BLaER1 treated with 17β-estradiol and CSF1 and Interleukin-3, amounts not matched to agents 10 nM and 100 nM (cell line): Measurements from ENCODE around the gene DCDC2C.

Experiments
- H3K27ac ChIP-seq, 11 experiments: shearing (Covaris generic); formaldehyde crosslinking; 2 replicates each; pipeline ENCODE4 v1.8.1; 2022
- H3K27me3 ChIP-seq, 11 experiments: shearing (Covaris generic); formaldehyde crosslinking; 2 replicates each; pipeline ENCODE4 v1.8.1; 2022
- H3K36me3 ChIP-seq, 11 experiments: shearing (Covaris generic); formaldehyde crosslinking; 2 replicates each; pipeline ENCODE4 v1.8.1; 2022
- H3K4me1 ChIP-seq, 10 experiments: shearing (Covaris generic); formaldehyde crosslinking; 2 replicates each; pipeline ENCODE4 v1.8.1; 2022
- H3K4me2 ChIP-seq, 11 experiments: shearing (Covaris generic); formaldehyde crosslinking; 2 replicates each; pipeline ENCODE4 v1.8.1; 2022
- H3K4me3 ChIP-seq, 10 experiments: shearing (Covaris generic); formaldehyde crosslinking; 2 replicates each; pipeline ENCODE4 v1.8.1; 2022
- H3K9ac ChIP-seq, 11 experiments: shearing (Covaris generic); formaldehyde crosslinking; 2 replicates each; pipeline ENCODE4 v1.8.1; 2022
- H3K9me3 ChIP-seq, 11 experiments: shearing (Covaris generic); formaldehyde crosslinking; replicated peaks in 1 of 11; 2 replicates each; pipeline ENCODE4 v1.8.1; 2022
- H4K20me1 ChIP-seq, 11 experiments: shearing (Covaris generic); formaldehyde crosslinking; 2 replicates each; pipeline ENCODE4 v1.8.1; 2022
- Cebpa-rat ChIP-seq, 11 experiments: shearing (Covaris generic); IDR thresholded peaks; 2 replicates each; pipeline ENCODE4 v1.8.1; 2022

Gene DCDC2C

DNA sequence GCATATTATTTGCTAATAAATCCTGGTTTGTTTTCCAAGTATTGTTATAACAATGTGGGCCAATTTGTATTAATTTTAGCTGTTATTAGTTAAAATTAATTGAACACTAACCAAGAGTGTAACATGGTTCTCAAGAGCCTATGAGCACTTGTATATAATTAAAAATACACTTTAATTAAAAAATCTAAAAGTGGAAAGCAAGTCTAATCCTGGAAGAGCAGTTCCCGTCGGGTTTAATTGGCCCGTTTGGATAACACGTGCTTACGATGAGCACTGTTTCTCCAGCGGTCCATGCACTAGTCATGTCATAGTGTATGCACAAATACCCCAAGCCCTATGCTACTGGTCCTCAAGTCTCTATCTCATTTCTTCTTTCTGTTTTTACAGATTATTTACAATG is 49.0 kb downstream of the DCDC2C start:
- no peaks in the 10 kb centered on the region for H3K36me3 ChIP-seq
- H3K27ac ChIP-seq = peak overlapping the region in 6 of 11 experiments; percentile 31 to 92 (median 84); a peak in 12 of 22 replicates
- H3K27me3 ChIP-seq = no peaks in the 10 kb centered on the region
- peak overlapping the region in 2 of 10 experiments; percentile 7 to 11; a peak in 1 of 20 replicates for H3K4me3 ChIP-seq
- no peak for TF ChIP-seq Cebpa-rat (IDR thresholded peaks at IDR 0.05)
- peak overlapping the region in 5 of 11 experiments; percentile 17 to 77 (median 76); a peak in 8 of 22 replicates for H3K9ac ChIP-seq
- peak overlapping the region in 9 of 11 experiments; percentile 32 to 90 (median 78); a peak in 17 of 22 replicates for H3K4me2 ChIP-seq
- no peaks in the 10 kb centered on the region for H3K9me3 ChIP-seq
- H4K20me1 ChIP-seq = no peaks in the 10 kb centered on the region
- H3K4me1 ChIP-seq = peaks cover 23 to 49% (median 39%) of the 10 kb centered on the region in 10 experiments

DNA sequence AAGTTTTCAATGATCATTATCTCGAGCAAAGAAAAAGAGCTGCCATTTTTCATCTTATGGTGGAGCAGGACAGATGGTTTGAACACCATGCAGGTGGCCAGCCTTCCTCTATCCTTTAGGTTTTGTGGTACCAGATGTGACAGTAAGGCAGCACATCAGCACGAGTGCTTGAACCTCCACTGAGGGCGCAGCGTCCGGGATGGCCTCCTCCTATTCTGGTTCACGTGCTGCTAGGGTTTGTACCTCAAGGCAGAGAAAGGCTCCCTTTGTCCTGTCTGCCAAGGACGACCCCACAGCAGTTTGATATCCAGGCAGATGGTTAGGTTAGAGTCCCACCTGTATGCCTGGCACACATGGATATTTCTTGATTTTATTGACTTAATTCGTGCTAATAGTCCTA is 50.2 kb downstream of the DCDC2C start:
- Histone ChIP-seq H3K27me3 (no peaks in the 10 kb centered on the region), H3K9me3 (no peaks in the 10 kb centered on the region), H3K9ac (no peak overlapping the region), H3K36me3 (no peaks in the 10 kb centered on the region), H4K20me1 (no peaks in the 10 kb centered on the region), H3K27ac (peak overlapping the region in 4 of 11 experiments; percentile 16 to 92 (median 86); a peak in 6 of 22 replicates), H3K4me1 (peaks cover 23 to 48% (median 39%) of the 10 kb centered on the region in 10 experiments), H3K4me2 (peak overlapping the region in 7 of 11 experiments; percentile 32 to 90 (median 88); a peak in 11 of 22 replicates), H3K4me3 (no peak overlapping the region)
- TF ChIP-seq Cebpa-rat (IDR thresholded peaks at IDR 0.05) = no peak

DNA sequence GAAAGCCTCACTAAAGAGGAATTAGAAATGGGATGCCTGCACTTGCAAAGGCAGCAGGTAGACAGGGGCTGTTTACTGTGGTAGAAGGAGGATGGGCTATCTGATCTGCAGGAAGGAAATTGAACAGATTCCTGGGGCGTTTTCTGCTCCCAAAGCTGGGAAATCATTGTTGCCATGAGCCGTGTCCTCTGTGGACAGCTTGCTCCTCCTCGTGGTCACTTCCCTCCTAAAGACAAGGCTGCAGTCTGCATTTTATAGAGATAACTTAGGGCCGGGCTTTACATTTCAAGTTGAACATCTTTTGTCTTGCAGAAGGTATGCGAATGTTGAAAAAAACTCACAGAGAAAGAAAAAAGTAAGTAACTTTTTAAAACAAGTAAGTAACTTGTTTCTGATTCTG is 50.9 kb downstream of the DCDC2C start:
- Histone ChIP-seq H3K27ac (peak overlapping the region in 1 of 11 experiments; percentile 92; a peak in 1 of 22 replicates), H3K9me3 (no peaks in the 10 kb centered on the region), H3K36me3 (no peaks in the 10 kb centered on the region), H3K27me3 (no peaks in the 10 kb centered on the region), H3K4me2 (peak overlapping the region in 1 of 11 experiments; percentile 2; a peak in 1 of 22 replicates), H3K4me1 (peaks cover 23 to 46% (median 39%) of the 10 kb centered on the region in 10 experiments), H3K4me3 (no peak overlapping the region), H4K20me1 (no peaks in the 10 kb centered on the region), H3K9ac (no peak overlapping the region)
- no peak for TF ChIP-seq Cebpa-rat (IDR thresholded peaks at IDR 0.05)

DNA sequence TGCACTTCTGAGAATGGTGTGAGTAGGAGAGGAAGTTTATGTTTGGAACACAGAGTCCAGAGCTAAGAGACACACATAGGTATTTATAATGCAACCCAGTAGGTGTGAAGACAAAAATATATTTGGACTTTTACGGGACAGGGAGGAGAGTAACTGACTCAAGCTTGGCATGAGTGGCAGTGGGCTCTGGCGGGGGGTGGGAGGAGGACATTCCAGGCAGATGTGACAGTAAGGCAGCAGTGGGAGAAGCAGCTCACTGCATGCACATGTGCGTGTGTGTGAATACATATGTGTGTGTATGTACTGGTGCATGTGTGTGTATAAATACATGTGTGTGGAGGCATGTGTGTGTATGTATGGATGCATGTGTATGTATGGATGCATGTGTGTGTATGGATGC is 51.4 kb downstream of the DCDC2C start:
- no peaks in the 10 kb centered on the region for H4K20me1 ChIP-seq
- no peak overlapping the region for H3K27ac ChIP-seq
- no peaks in the 10 kb centered on the region for H3K27me3 ChIP-seq
- no peak overlapping the region for H3K9ac ChIP-seq
- no peaks in the 10 kb centered on the region for H3K9me3 ChIP-seq
- H3K4me1 ChIP-seq = peaks cover 23 to 40% (median 39%) of the 10 kb centered on the region in 10 experiments
- no peak for TF ChIP-seq Cebpa-rat (IDR thresholded peaks at IDR 0.05)
- H3K36me3 ChIP-seq = no peaks in the 10 kb centered on the region
- no peak overlapping the region for H3K4me3 ChIP-seq
- no peak overlapping the region for H3K4me2 ChIP-seq

DNA sequence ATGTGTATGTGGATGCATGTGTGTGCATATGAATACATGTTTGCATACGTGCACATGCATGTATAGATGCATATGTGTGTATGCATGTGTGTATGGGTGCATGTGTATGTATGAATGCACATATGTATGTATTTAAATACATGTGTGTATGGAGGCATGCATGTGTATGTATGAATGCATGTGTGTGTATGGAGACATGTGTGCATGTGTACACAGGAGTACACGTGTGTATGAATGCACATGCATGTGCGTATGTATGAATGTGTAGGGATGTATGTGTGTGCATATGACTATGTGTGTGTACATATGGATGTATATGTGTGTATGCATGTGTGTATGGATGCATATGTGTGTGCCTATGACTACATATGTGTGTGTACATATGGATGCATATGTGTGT is 51.9 kb downstream of the DCDC2C start:
- Histone ChIP-seq H3K27me3 (no peaks in the 10 kb centered on the region), H3K9ac (no peak overlapping the region), H3K4me3 (no peak overlapping the region), H3K27ac (no peak overlapping the region), H3K36me3 (no peaks in the 10 kb centered on the region), H3K4me2 (no peak overlapping the region), H4K20me1 (no peaks in the 10 kb centered on the region), H3K9me3 (no peaks in the 10 kb centered on the region), H3K4me1 (peaks cover 19 to 36% (median 34%) of the 10 kb centered on the region in 10 experiments)
- no peak for TF ChIP-seq Cebpa-rat (IDR thresholded peaks at IDR 0.05)

DNA sequence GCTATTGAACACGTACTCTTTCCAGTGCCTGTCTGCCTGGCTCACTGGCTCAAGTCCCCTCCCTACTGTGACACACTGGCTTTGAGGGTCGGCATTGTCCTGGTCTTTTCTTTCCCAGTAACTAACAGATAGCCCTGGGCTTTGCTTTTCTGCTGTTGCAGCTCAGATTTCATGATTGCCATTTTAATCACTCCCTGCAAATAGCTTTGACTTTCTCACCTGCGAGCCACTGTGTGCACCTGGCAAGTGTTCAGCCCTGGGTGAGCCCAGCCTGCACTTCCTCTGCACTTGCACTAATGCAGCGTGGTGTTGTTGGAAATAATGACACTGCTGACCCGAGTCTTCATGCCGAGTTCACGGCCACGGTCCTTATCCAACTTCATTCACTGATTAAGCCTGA is 52.9 kb downstream of the DCDC2C start:
- no peak for TF ChIP-seq Cebpa-rat (IDR thresholded peaks at IDR 0.05)
- H3K9me3 ChIP-seq = no peaks in the 10 kb centered on the region
- H3K36me3 ChIP-seq = no peaks in the 10 kb centered on the region
- peaks cover 8 to 25% (median 24%) of the 10 kb centered on the region in 10 experiments for H3K4me1 ChIP-seq
- no peak overlapping the region for H3K4me2 ChIP-seq
- H3K9ac ChIP-seq = no peak overlapping the region
- H4K20me1 ChIP-seq = no peaks in the 10 kb centered on the region
- no peak overlapping the region for H3K4me3 ChIP-seq
- H3K27ac ChIP-seq = no peak overlapping the region
- H3K27me3 ChIP-seq = no peaks in the 10 kb centered on the region

DNA sequence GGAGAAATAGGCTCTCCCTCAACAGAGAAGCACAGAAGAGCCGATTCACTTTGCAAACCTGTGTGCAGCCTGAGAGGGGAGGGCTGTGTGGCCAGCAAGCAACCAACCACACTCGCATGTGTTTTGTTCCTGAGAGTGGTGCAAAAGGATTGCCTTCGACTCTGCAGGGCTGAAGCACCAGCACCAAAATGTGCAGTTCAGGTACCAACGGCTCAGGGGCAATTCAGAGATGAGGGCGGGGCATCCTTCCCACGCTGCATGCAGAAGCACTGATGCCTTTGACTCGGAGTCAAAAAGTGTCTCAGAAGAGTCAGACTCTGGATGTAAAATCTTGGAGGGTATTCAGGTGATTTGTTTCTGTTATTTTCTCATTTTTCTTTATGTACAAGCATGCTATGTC is 55.5 kb downstream of the DCDC2C start:
- Histone ChIP-seq H3K36me3 (no peaks in the 10 kb centered on the region), H3K4me1 (no peaks in the 10 kb centered on the region; a peak in 2 of 20 replicates), H3K4me2 (no peak overlapping the region), H3K27me3 (no peaks in the 10 kb centered on the region), H3K4me3 (no peak overlapping the region), H3K27ac (no peak overlapping the region), H4K20me1 (no peaks in the 10 kb centered on the region), H3K9me3 (no peaks in the 10 kb centered on the region; a peak in 1 of 22 replicates), H3K9ac (no peak overlapping the region)
- no peak for TF ChIP-seq Cebpa-rat (IDR thresholded peaks at IDR 0.05)

DNA sequence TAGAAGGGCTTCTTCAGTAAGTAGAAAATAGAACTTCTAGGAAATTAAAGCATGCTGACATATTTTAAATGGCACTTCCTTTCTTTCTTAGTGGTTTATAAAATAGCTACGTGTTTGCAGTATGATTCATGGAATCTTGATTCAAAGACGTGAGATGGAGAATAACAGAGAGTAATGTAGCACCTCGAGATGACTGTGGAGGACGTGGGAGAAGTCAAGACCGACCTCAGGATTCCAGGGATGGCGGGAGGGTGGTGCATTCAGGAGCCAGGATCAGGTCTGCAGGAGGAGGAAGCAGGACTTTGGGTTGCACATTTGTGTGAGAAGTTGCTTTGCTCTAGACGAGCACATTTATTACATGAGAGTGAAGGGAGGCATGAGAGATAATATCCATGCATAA is 56.0 kb downstream of the DCDC2C start:
- Histone ChIP-seq H3K36me3 (no peaks in the 10 kb centered on the region), H3K4me3 (no peak overlapping the region), H4K20me1 (no peaks in the 10 kb centered on the region), H3K9me3 (no peaks in the 10 kb centered on the region; a peak in 1 of 22 replicates), H3K4me2 (no peak overlapping the region), H3K27me3 (no peaks in the 10 kb centered on the region), H3K9ac (no peak overlapping the region), H3K4me1 (no peaks in the 10 kb centered on the region; a peak in 1 of 20 replicates), H3K27ac (no peak overlapping the region)
- no peak for TF ChIP-seq Cebpa-rat (IDR thresholded peaks at IDR 0.05)

DNA sequence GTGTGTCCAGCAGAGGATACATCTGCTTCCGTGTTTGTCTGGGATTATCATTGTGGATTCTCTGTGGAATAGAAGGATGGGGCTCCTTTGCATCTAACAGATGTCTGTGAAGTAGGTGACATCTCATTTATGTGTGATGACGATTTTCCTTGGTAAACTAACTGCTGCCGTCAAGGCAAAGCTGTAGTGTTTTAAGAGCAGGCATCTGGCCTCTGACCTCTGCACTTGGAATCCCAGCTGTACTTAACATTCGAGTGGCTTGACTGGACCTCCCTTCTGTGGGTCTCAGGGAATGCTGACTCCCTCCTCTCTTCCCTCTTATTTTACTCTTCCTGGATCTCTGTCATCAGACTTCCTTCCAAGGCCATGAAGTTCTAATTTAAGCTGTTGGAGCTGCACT is 56.4 kb downstream of the DCDC2C start:
- TF ChIP-seq Cebpa-rat (IDR thresholded peaks at IDR 0.05) = no peak
- Histone ChIP-seq H3K27me3 (no peaks in the 10 kb centered on the region), H3K27ac (no peak overlapping the region)

DNA sequence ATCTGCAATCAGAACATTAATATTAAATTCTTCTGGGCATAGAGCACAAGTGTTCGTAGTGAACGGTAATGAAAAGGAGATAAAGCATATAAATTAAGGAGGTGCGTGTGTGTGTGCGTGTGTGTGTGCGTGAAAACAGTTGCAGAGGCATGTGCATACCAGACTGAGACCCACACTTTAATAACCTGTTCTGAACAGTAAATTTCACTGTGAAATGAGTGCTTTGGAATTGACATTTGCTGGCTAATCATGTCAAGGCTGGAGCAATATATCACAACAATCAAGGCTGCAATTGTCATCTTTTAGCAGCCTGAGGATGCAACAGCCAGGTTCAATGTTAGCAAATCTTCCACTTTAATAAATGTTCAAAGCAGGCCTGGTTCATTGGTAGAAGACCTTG is 57.9 kb downstream of the DCDC2C start:
- Histone ChIP-seq H3K9me3 (no peaks in the 10 kb centered on the region; a peak in 1 of 22 replicates), H3K27ac (no peak overlapping the region), H3K9ac (no peak overlapping the region), H3K36me3 (no peaks in the 10 kb centered on the region), H3K4me3 (no peak overlapping the region), H4K20me1 (no peaks in the 10 kb centered on the region), H3K4me2 (no peak overlapping the region), H3K27me3 (no peaks in the 10 kb centered on the region), H3K4me1 (no peaks in the 10 kb centered on the region)
- no peak for TF ChIP-seq Cebpa-rat (IDR thresholded peaks at IDR 0.05)

More for the DNA sequence above, 56.4 kb downstream of the DCDC2C start:
- H3K4me1 ChIP-seq = no peaks in the 10 kb centered on the region
- H3K9ac ChIP-seq = no peak overlapping the region
- H3K4me2 ChIP-seq = no peak overlapping the region
- no peaks in the 10 kb centered on the region; a peak in 1 of 22 replicates for H3K9me3 ChIP-seq
- no peak overlapping the region for H3K4me3 ChIP-seq
- H4K20me1 ChIP-seq = no peaks in the 10 kb centered on the region
- H3K36me3 ChIP-seq = no peaks in the 10 kb centered on the region
